IMR-90 (cell line): Measurements from ENCODE around the gene HOXD10. TPM values are rescaled to one million over a fixed set of nuclear protein-coding genes. Genes with fewer than 3 reads are reported as not detected.

Experiments used
- ATAC-seq: fragments of 200-7000 bp; cut with Tn5 transposase; 2 replicates; pipeline ENCODE4 v1.9.1; 2020; ENCODE audit warnings: low read depth, mild to moderate bottlenecking, moderate library complexity
- BruUV-seq: library from RNA; stranded (reverse); fragments of 400-500 nt; replicated peaks from 2 replicates; lab custom pipeline; 2021; lab: Mats Ljungman, UMichigan
- CTCF ChIA-PET: fragments of 300-600 bp; formaldehyde crosslinking; extraction: SDS; loops from one replicate; lab custom pipeline; 2021; ENCODE audit warnings: antibody characterized with exemption; lab: Yijun Ruan, JAX
- POLR2A ChIA-PET: fragments of 300-600 bp; sonication (Branson Sonifier 250); formaldehyde crosslinking; loops from one replicate; lab custom pipeline; 2022; ENCODE audit warnings: antibody characterized with exemption; ENCODE audit not compliant: unreplicated experiment; lab: Charles Lee
- DNase-seq: peaks from one replicate; pipeline ENCODE4 v3.0.0; 2013
- H2AFZ ChIP-seq: replicated peaks from 2 replicates; pipeline ENCODE3; 2013; ENCODE audit warnings: low read length, mild to moderate bottlenecking; ENCODE audit not compliant: poor library complexity
- H2AK5ac ChIP-seq: 2 replicates; pipeline ENCODE4 v1.6.1; 2013; ENCODE audit warnings: low read depth, low read length, inconsistent platforms
- H2AK9ac ChIP-seq: replicated peaks from 2 replicates; pipeline ENCODE3; 2013; ENCODE audit warnings: mild to moderate bottlenecking, low read depth, low read length, moderate library complexity; ENCODE audit not compliant: poor library complexity
- H2BK120ac ChIP-seq: 2 replicates; pipeline ENCODE4 v1.6.1; 2013; ENCODE audit warnings: low read depth, low read length, inconsistent platforms
- H2BK15ac ChIP-seq: 3 replicates; pipeline ENCODE4 v1.6.1; 2013; ENCODE audit warnings: low read depth, low read length, inconsistent platforms
- H2BK20ac ChIP-seq: 2 replicates; pipeline ENCODE4 v1.6.1; 2013; ENCODE audit warnings: low read depth, mild to moderate bottlenecking, inconsistent platforms, low read length, moderate library complexity
- H2BK5ac ChIP-seq: 2 replicates; pipeline ENCODE4 v1.6.1; 2013; ENCODE audit warnings: mild to moderate bottlenecking, low read depth, low read length, inconsistent platforms; ENCODE audit not compliant: poor library complexity, severe bottlenecking
- H3K14ac ChIP-seq: replicated peaks from 2 replicates; pipeline ENCODE4 v1.6.1; 2013; ENCODE audit warnings: low read depth, low read length, inconsistent platforms
- H3K18ac ChIP-seq: 2 replicates; pipeline ENCODE4 v1.6.1; 2013; ENCODE audit warnings: low read depth, low read length, control low read depth
- H3K23ac ChIP-seq: 2 replicates; pipeline ENCODE4 v1.6.1; 2013; ENCODE audit warnings: low read depth, low read length, inconsistent platforms
- H3K27ac ChIP-seq: 2 replicates; pipeline ENCODE4 v1.5.1; 2013; ENCODE audit warnings: mild to moderate bottlenecking, control low read depth, low read length; ENCODE audit not compliant: insufficient read depth
- H3K27me3 ChIP-seq: 2 replicates; pipeline ENCODE4 v1.6.1; 2013; ENCODE audit warnings: low read length; ENCODE audit not compliant: control insufficient read depth, insufficient read depth
- H3K36me3 ChIP-seq: 2 replicates; pipeline ENCODE4 v1.6.1; 2013; ENCODE audit warnings: low read length, mixed read lengths; ENCODE audit not compliant: control insufficient read depth, insufficient read depth
- H3K4ac ChIP-seq: 2 replicates; pipeline ENCODE4 v1.6.1; 2013; ENCODE audit warnings: low read depth, low read length, inconsistent platforms
- H3K4me1 ChIP-seq: 2 replicates; pipeline ENCODE4 v1.6.1; 2013; ENCODE audit warnings: low read length, mixed read lengths; ENCODE audit not compliant: control insufficient read depth, insufficient read depth
- H3K4me2 ChIP-seq: 2 replicates; pipeline ENCODE4 v1.6.1; 2013; ENCODE audit warnings: low read depth, mild to moderate bottlenecking, control low read depth, low read length, moderate library complexity
- H3K4me3 ChIP-seq: 2 replicates; pipeline ENCODE4 v1.5.1; 2013; ENCODE audit warnings: low read depth, mild to moderate bottlenecking, control low read depth, low read length, moderate library complexity; ENCODE audit not compliant: insufficient read depth
- H3K56ac ChIP-seq: 2 replicates; pipeline ENCODE4 v1.6.1; 2013; ENCODE audit warnings: low read length, inconsistent platforms; ENCODE audit not compliant: insufficient read depth; ENCODE audit errors: extremely low read depth
- H3K79me1 ChIP-seq, 2 experiments: 2 replicates each; pipeline ENCODE4 v1.6.1; 2013; ENCODE audit warnings: low read length in 2 of 2, inconsistent platforms in 1 of 2, low read depth in 1 of 2
- H3K9ac ChIP-seq: 2 replicates; pipeline ENCODE4 v1.6.1; 2013; ENCODE audit warnings: low read depth, low read length, control low read depth
- H3K9me1 ChIP-seq: 2 replicates; pipeline ENCODE4 v1.6.1; 2013; ENCODE audit warnings: low read length, inconsistent platforms; ENCODE audit not compliant: insufficient read depth
- H3K9me3 ChIP-seq: 2 replicates; pipeline ENCODE4 v1.6.1; 2013; ENCODE audit warnings: low read length; ENCODE audit not compliant: control insufficient read depth, insufficient read depth
- H4K20me1 ChIP-seq: 2 replicates; pipeline ENCODE4 v1.6.1; 2013; ENCODE audit warnings: low read length, inconsistent platforms; ENCODE audit not compliant: insufficient read depth
- H4K5ac ChIP-seq: 2 replicates; pipeline ENCODE4 v1.6.1; 2013; ENCODE audit warnings: mild to moderate bottlenecking, low read depth, low read length, control low read depth
- H4K8ac ChIP-seq, 2 experiments: 2 replicates each; pipeline ENCODE4 v1.6.1; 2013; ENCODE audit warnings: low read depth in 2 of 2, low read length in 2 of 2, control low read depth in 1 of 2, inconsistent platforms in 1 of 2
- H4K91ac ChIP-seq: 2 replicates; pipeline ENCODE4 v1.6.1; 2013; ENCODE audit warnings: low read depth, low read length, inconsistent platforms; ENCODE audit not compliant: insufficient read depth
- BHLHE40 ChIP-seq: fragments of 150-350 bp; IDR thresholded peaks from 2 replicates; pipeline ENCODE4 v1.6.1; 2016; ENCODE audit warnings: mild to moderate bottlenecking, low read depth, low read length
- CEBPB ChIP-seq: IDR thresholded peaks from 2 replicates; pipeline ENCODE4 v1.6.1; 2012; ENCODE audit warnings: low read depth, low read length, improper control_type of control experiment
- CHD1 ChIP-seq: IDR thresholded peaks from 2 replicates; pipeline ENCODE4 v1.6.1; 2012; ENCODE audit warnings: low read depth, low read length, improper control_type of control experiment
- ELK1 ChIP-seq: fragments of 150-350 bp; IDR thresholded peaks from 2 replicates; pipeline ENCODE4 v1.6.1; 2016; ENCODE audit warnings: low read depth, mild to moderate bottlenecking, low read length, moderate library complexity, borderline replicate concordance
- MAZ ChIP-seq: IDR thresholded peaks from 2 replicates; pipeline ENCODE4 v1.6.1; 2012; ENCODE audit warnings: low read depth, mild to moderate bottlenecking, low read length, improper control_type of control experiment, moderate library complexity, borderline replicate concordance
- RAD21 ChIP-seq: IDR thresholded peaks from 2 replicates; pipeline ENCODE4 v1.6.1; 2012; ENCODE audit warnings: low read length, improper control_type of control experiment
- SMC3 ChIP-seq: fragments of 150-350 bp; IDR thresholded peaks from 2 replicates; pipeline ENCODE4 v1.6.1; 2016; ENCODE audit warnings: low read depth, mild to moderate bottlenecking, antibody characterized with exemption, low read length, moderate library complexity
- WGBS, 2 experiments: methylation state at CpG; one replicate each; pipeline versions ENCODE4 v1.1.5 to v1.1.7; 2013; ENCODE audit warnings: missing lambda C conversion rate in 2 of 2; ENCODE audit not compliant: insufficient read length in 1 of 2; ENCODE audit errors: extremely low coverage in 2 of 2; 5-methylcytosine and 5-hydroxymethylcytosine counted together
- dilution Hi-C: fragments of 300-500 bp; cut with HindIII; formaldehyde crosslinking; loops from one replicate; pipeline ENCODE4 v1.14.3; 2018; ENCODE audit warnings: low sequenced_read_pairs; ENCODE audit not compliant: unreplicated experiment
- in situ Hi-C: fragments of 300-500 bp; cut with MboI; formaldehyde crosslinking; loops from 3 replicates; pipeline ENCODE4 v1.14.3; 2019; ENCODE audit warnings: low sequenced_read_pairs, inconsistent platforms, mixed read lengths
- intact Hi-C: fragments of 100-400 bp; cut with micrococcal nuclease; formaldehyde crosslinking; loops from 2 replicates; pipeline ENCODE4 v1.10.0; 2022
- polyA plus RNA-seq, 3 experiments: library from polyadenylated mRNA; depleted of rRNA; stranded (reverse); fragments of >200 nt; gene quantifications; 2 replicates each; pipeline ENCODE4 v1.2.3, GENCODE V29; 2012; ENCODE audit warnings: low replicate concordance in 1 of 3
- total RNA-seq: library from RNA; depleted of rRNA; stranded (reverse); fragments of >200 nt; gene quantifications from 2 replicates; pipeline ENCODE4 v1.2.3, GENCODE V29; 2012
- TF ChIP-seq, protein P1 (sequence below): conservative IDR thresholded peaks from 2 replicates; pipeline ENCODE4 v1.5.1; 2012; ENCODE audit warnings: mild to moderate bottlenecking, low read depth, low read length, improper control_type of control experiment

The HOXD10 gene
- total and polyA plus RNA-seq, 2 of the 4 experiments (the other 2 are of a cell fraction) = not detected

DNA sequence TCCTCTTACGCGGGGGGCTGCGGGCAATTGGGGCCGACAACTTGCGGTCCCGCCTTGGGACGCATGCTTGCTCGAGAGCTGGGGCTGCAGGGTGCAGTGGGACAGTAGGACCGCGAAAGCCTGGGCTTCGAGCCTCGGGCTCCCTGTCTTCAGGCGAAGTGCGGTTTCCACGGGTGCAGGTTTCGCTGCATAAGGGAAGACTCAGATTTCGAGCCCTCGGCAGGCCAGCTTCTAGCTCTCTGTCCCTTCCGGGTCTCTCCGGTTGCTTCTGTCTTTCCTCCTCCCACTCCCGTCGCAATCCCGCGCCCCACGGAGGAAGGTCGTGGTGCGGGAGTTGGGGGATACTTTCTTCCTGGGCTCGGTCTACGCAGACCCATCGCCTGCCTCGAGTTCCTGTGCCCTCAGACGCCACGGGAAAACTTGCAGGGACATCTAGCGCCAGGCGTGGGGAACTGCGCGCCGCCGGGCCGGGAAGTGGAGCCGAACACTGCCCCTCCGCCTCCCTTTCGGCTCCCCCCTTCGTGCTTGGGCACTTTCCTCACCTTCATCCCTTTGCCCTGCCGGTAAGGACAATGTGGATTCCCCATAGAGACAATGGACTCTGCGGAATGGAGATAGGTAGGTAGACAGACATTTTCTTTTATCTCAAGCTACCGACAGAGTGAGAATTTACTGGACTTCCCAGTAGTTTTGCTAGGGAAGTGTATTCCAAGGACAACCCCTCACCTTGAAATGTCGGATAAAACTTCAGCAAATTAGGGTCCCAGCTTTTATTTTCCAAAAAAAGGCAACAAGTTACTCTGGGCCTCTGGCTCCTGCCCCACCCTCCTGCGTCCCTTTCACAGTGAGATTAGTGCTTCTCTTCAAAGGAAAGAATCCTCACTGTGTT, 28.3 kb upstream of the HOXD10 start:
- peak overlapping the region; percentile 31 for H3K4me3 ChIP-seq
- POLR2A ChIA-PET = no interaction called here
- no peaks in the 10 kb centered on the region for H3K4me1 ChIP-seq
- no peak overlapping the region for H2BK120ac ChIP-seq
- no peaks in the 10 kb centered on the region for H4K20me1 ChIP-seq
- H3K27me3 ChIP-seq = peaks cover 88% of the 10 kb centered on the region
- in situ Hi-C loops (loop anchor here (25.0 kb wide), 2 partner anchors 1051 to 1351 kb away; no protein-coding TSS in a partner anchor), intact Hi-C loops (loop anchor here (1.0 to 2.0 kb wide), 3 partner anchors 398 to 722 kb away; no protein-coding TSS in a partner anchor), dilution Hi-C loops (no loop called here)
- BruUV-seq = no TSS peak
- WGBS, 2 experiments = 7% methylated on average over 13 of the region's 49 CpGs; no CpG with 5 or more reads in 1 of the 2 experiments
- H3K56ac ChIP-seq = no peak overlapping the region
- H4K91ac ChIP-seq = no peak overlapping the region
- H3K23ac ChIP-seq = no peak overlapping the region
- H4K8ac ChIP-seq = no peak overlapping the region
- H3K14ac ChIP-seq = no peak overlapping the region
- CTCF ChIA-PET = interaction anchor here (0.6 to 2.5 kb wide), 5 partner anchors 10 to 1325 kb away, joined by 3 to 9 read pairs (median 4); no protein-coding TSS in a partner anchor
- H3K36me3 ChIP-seq = no peaks in the 10 kb centered on the region
- peak; percentile 84 for ATAC-seq
- H4K5ac ChIP-seq = no peak overlapping the region
- peak; percentile 23 for DNase-seq
- H2BK5ac ChIP-seq = no peak overlapping the region
- H3K79me1 ChIP-seq = no peaks in the 10 kb centered on the region
- H2AK5ac ChIP-seq = no peak overlapping the region
- H3K9ac ChIP-seq = no peak overlapping the region
- TF ChIP-seq, protein P1, sequence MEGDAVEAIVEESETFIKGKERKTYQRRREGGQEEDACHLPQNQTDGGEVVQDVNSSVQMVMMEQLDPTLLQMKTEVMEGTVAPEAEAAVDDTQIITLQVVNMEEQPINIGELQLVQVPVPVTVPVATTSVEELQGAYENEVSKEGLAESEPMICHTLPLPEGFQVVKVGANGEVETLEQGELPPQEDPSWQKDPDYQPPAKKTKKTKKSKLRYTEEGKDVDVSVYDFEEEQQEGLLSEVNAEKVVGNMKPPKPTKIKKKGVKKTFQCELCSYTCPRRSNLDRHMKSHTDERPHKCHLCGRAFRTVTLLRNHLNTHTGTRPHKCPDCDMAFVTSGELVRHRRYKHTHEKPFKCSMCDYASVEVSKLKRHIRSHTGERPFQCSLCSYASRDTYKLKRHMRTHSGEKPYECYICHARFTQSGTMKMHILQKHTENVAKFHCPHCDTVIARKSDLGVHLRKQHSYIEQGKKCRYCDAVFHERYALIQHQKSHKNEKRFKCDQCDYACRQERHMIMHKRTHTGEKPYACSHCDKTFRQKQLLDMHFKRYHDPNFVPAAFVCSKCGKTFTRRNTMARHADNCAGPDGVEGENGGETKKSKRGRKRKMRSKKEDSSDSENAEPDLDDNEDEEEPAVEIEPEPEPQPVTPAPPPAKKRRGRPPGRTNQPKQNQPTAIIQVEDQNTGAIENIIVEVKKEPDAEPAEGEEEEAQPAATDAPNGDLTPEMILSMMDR = peak; percentile 67
- TF ChIP-seq BHLHE40 = no peak
- TF ChIP-seq MAZ = no peak
- TF ChIP-seq ELK1 = no peak
- TF ChIP-seq RAD21 = peak; percentile 67
- peak; percentile 53 for TF ChIP-seq SMC3
- no peak for TF ChIP-seq CHD1
- TF ChIP-seq CEBPB = no peak
- H2BK15ac ChIP-seq = no peak overlapping the region
- no peak overlapping the region for H3K27ac ChIP-seq
- peak overlapping the region; percentile 85 for H2AFZ ChIP-seq
- H3K9me1 ChIP-seq = no peaks in the 10 kb centered on the region
- peak overlapping the region; percentile 73 for H3K4me2 ChIP-seq
- H3K9me3 ChIP-seq = peaks cover 18% of the 10 kb centered on the region
- H2AK9ac ChIP-seq = no peak overlapping the region
- no peak overlapping the region for H2BK20ac ChIP-seq
- no peak overlapping the region for H3K18ac ChIP-seq
- H3K4ac ChIP-seq = no peak overlapping the region
